ENCODE measurements around the gene GDPD3.

GRCh38 chr16:30120340-30121105, 7.2 kb upstream of the GDPD3 start:
- TF ChIP-seq POLR2AphosphoS5 (IDR thresholded peaks at IDR 0.05; ENCODE audit: low read depth, low read length) = no peak
- TF ChIP-seq POLR2A (IDR thresholded peaks at IDR 0.05; ENCODE audit: low read depth, low read length) = no peak

Measured in GM12892 (cell line).